ENCODE data around the gene KRT7.

- TF ChIP-seq CTCF (conservative IDR thresholded peaks at IDR 0.05; ENCODE audit: low read length) (no peak), EZH2phosphoT487 (IDR thresholded peaks at IDR 0.05; ENCODE audit: borderline replicate concordance, low read depth, low read length) (no peak)
Observed at GRCh38 chr12:52255926-52256583, 23.0 kb downstream of the KRT7 start.
